Activated CD4-positive, alpha-beta T cell treated with anti-CD3 and anti-CD28 coated beads, Interleukin-2, amount 50 U/mL, for 16 hours (primary cell): ENCODE measurements around the gene GYPA.
"Not testable (repeated sequence)": the region's sequence is repeated elsewhere in the genome, so short reads cannot be mapped to it uniquely, and the experiment has no call there.

Source experiments
- DNase-seq: peaks from one replicate; pipeline ENCODE4 v3.0.0-alpha.2; 2020

The GYPA gene

GRCh38 chr4:144128709-144129320 is 11.7 kb downstream of the GYPA start:
- DNase-seq: not testable (repeated sequence)

GRCh38 chr4:144125109-144125508 is 15.4 kb downstream of the GYPA start:
- not testable (repeated sequence) for DNase-seq

- DNase-seq: not testable (repeated sequence)
These were observed 16.4 kb downstream of the GYPA start for GRCh38 chr4:144123982-144124635.

- not testable (repeated sequence) for DNase-seq
These were observed 17.2 kb downstream of the GYPA start for GRCh38 chr4:144123269-144123668.

- not testable (repeated sequence) for DNase-seq
These were observed 20.8 kb downstream of the GYPA start for GRCh38 chr4:144119752-144120151.

GRCh38 chr4:144115519-144115918 is 25.0 kb downstream of the GYPA start:
- no peak for DNase-seq

- no peak for DNase-seq
These were observed 27.0 kb downstream of the GYPA start for GRCh38 chr4:144113546-144113945.

GRCh38 chr4:144104509-144105130 is 35.9 kb downstream of the GYPA start:
- no peak for DNase-seq

GRCh38 chr4:144097776-144098175 is 42.7 kb downstream of the GYPA start:
- DNase-seq: not testable (repeated sequence)

GRCh38 chr4:144093995-144094394 is 46.5 kb downstream of the GYPA start:
- not testable (repeated sequence) for DNase-seq

GRCh38 chr4:144091181-144091580 is 49.3 kb downstream of the GYPA start:
- not testable (repeated sequence) for DNase-seq

GRCh38 chr4:144090744-144091143 is 49.8 kb downstream of the GYPA start:
- no peak for DNase-seq

- not testable (repeated sequence) for DNase-seq
These were observed 58.5 kb downstream of the GYPA start for GRCh38 chr4:144082053-144082452.

- not testable (repeated sequence) for DNase-seq
These were observed 60.4 kb downstream of the GYPA start for GRCh38 chr4:144080135-144080534.

- not testable (repeated sequence) for DNase-seq
These were observed 61.8 kb downstream of the GYPA start for GRCh38 chr4:144078746-144079145.

GRCh38 chr4:144061556-144061955 is 79.0 kb downstream of the GYPA start:
- DNase-seq: not testable (repeated sequence)

GRCh38 chr4:144060234-144060859 is 80.2 kb downstream of the GYPA start:
- DNase-seq: not testable (repeated sequence)
